Large intestine (tissue), 3 donors: ENCODE data around the gene OSBP. TPM values are rescaled to one million over a fixed set of nuclear protein-coding genes. Genes with fewer than 3 reads are reported as not detected.

Experiments used
- DNase-seq, 2 donors: peaks; one replicate each; pipeline versions ENCODE4 v3.0.0 to v3.0.0-alpha.2; 2013
- H3K27ac ChIP-seq: one replicate; pipeline ENCODE4 v1.5.1; 2013; ENCODE audit warnings: low read length
- H3K27me3 ChIP-seq: 2 replicates; pipeline ENCODE4 v1.6.1; 2013; ENCODE audit warnings: low read length; ENCODE audit not compliant: control insufficient read depth, insufficient read depth
- H3K36me3 ChIP-seq: 2 replicates; pipeline ENCODE4 v1.6.1; 2013; ENCODE audit warnings: low read length; ENCODE audit not compliant: control insufficient read depth, insufficient read depth
- H3K4me1 ChIP-seq: one replicate; pipeline ENCODE4 v1.6.1; 2013; ENCODE audit warnings: low read length; ENCODE audit not compliant: control insufficient read depth, insufficient read depth
- H3K4me3 ChIP-seq: one replicate; pipeline ENCODE4 v1.5.1; 2013; ENCODE audit warnings: low read length
- H3K9me3 ChIP-seq: one replicate; pipeline ENCODE4 v1.6.1; 2013; ENCODE audit warnings: mild to moderate bottlenecking, low read depth, low read length, moderate library complexity; ENCODE audit not compliant: control insufficient read depth
- WGBS: methylation state at CpG from one replicate; pipeline ENCODE4 v1.1.5; 2013; ENCODE audit warnings: low lambda C conversion rate; ENCODE audit not compliant: insufficient coverage; 5-methylcytosine and 5-hydroxymethylcytosine counted together
- polyA plus RNA-seq: library from polyadenylated mRNA; unstranded; fragments of 120-200 nt; gene quantifications from one replicate; pipeline ENCODE4 v1.2.1, GENCODE V29; 2013

Gene OSBP
- polyA plus RNA-seq, 1 donor = 45.0 TPM

DNA sequence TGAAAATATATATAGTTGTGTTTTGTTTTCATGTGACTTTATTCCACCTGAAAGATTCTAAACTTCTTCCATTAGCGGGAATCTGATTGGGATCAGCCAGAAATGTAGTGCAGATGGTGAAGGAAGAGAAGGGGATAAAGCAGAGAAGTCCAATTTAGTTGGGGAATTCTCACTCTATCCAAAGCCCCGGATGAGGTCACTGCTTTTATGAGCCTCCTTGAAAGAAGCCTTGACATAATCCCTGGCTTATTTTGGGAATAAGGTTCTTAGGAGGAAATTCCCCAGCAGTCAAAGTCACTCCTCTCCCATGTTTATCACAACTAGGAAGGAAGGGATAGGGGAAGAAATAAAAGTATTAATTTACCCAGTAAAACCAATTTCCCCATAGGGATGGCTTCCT is 41.1 kb downstream of the OSBP start:
- Histone ChIP-seq H3K27ac (peak overlapping the region; percentile 68), H3K36me3 (peaks cover 38% of the 10 kb centered on the region), H3K4me1 (peaks cover 3% of the 10 kb centered on the region), H3K27me3 (no peaks in the 10 kb centered on the region), H3K9me3 (no peaks in the 10 kb centered on the region), H3K4me3 (no peak overlapping the region)
- DNase-seq = no peak
- no CpG with 5 or more reads among the region's 2 CpGs for WGBS

DNA sequence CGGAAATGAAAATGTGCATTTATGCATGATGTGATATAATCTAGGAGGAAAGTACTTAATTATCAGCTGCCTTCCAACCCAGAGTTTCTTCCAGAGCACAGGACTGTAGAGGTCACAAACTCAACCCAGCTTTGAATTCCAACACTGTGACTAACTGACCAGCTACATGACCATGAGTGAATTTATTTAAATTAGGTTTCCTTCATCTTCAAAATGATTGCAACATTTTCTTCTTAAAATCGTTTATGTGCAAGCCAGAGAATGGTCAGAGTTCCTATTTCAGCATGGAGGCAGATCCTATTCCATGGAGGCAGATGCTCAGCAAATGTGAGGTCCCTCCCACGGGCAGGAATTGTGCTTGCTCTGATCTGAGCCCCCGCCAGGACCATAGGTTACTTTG is 42.4 kb downstream of the OSBP start:
- no peak for DNase-seq
- no peak overlapping the region for H3K27ac ChIP-seq
- no peak overlapping the region for H3K4me3 ChIP-seq
- 100% methylated on average over 1 of the region's 4 CpGs for WGBS
- H3K27me3 ChIP-seq = no peaks in the 10 kb centered on the region
- peaks cover 28% of the 10 kb centered on the region for H3K36me3 ChIP-seq
- H3K9me3 ChIP-seq = no peaks in the 10 kb centered on the region
- peaks cover 3% of the 10 kb centered on the region for H3K4me1 ChIP-seq

- WGBS = no CpG with 5 or more reads among the region's 5 CpGs
- H3K4me3 ChIP-seq = no peak overlapping the region
- no peak overlapping the region for H3K27ac ChIP-seq
- no peaks in the 10 kb centered on the region for H3K27me3 ChIP-seq
- peaks cover 3% of the 10 kb centered on the region for H3K4me1 ChIP-seq
- DNase-seq = no peak
- peaks cover 20% of the 10 kb centered on the region for H3K36me3 ChIP-seq
- no peaks in the 10 kb centered on the region for H3K9me3 ChIP-seq
These were observed 43.5 kb downstream of the OSBP start for GRCh38 chr11:59572091-59572490.

GRCh38 chr11:59562292-59562691 is 53.3 kb downstream of the OSBP start:
- peaks cover 2% of the 10 kb centered on the region for H3K27me3 ChIP-seq
- H3K4me1 ChIP-seq = peaks cover 14% of the 10 kb centered on the region
- WGBS = 69% methylated on average over 2 of the region's 3 CpGs
- H3K4me3 ChIP-seq = no peak overlapping the region
- H3K36me3 ChIP-seq = no peaks in the 10 kb centered on the region
- no peak for DNase-seq
- H3K9me3 ChIP-seq = no peaks in the 10 kb centered on the region
- H3K27ac ChIP-seq = no peak overlapping the region

GRCh38 chr11:59560702-59561473 is 54.7 kb downstream of the OSBP start:
- DNase-seq = peak; percentile 82 to 88
- Histone ChIP-seq H3K27ac (peak overlapping the region; percentile 76), H3K4me1 (peaks cover 14% of the 10 kb centered on the region), H3K4me3 (peak overlapping the region; percentile 92), H3K27me3 (peaks cover 2% of the 10 kb centered on the region), H3K36me3 (no peaks in the 10 kb centered on the region), H3K9me3 (no peaks in the 10 kb centered on the region)
- WGBS = no CpG with 5 or more reads among the region's 40 CpGs

DNA sequence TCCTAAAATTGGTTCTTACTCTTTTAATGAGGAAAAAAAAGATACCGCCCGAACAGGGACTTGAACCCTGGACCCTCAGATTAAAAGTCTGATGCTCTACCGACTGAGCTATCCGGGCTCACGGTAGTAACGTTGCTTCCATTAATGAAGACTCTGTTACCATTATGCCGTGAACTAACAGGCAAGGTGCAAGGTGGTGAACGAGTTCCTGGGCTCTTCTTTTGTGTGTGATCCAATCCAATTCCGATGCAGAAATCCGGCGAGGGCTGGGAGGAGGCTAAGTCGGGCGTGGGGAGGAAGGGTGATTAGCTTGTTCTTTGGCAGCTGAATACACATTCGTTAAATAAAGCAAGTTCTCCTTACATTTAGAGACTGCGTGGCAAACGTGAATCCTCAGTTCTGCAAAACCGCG is 55.3 kb downstream of the OSBP start:
- H3K27me3 ChIP-seq = peaks cover 2% of the 10 kb centered on the region
- WGBS = no CpG with 5 or more reads among the region's 18 CpGs
- no peaks in the 10 kb centered on the region for H3K9me3 ChIP-seq
- H3K27ac ChIP-seq = peak overlapping the region; percentile 76
- H3K4me1 ChIP-seq = peaks cover 14% of the 10 kb centered on the region
- no peaks in the 10 kb centered on the region for H3K36me3 ChIP-seq
- H3K4me3 ChIP-seq = peak overlapping the region; percentile 92
- peak; percentile 76 to 82 for DNase-seq

GRCh38 chr11:59559886-59560285 is 55.7 kb downstream of the OSBP start:
- DNase-seq = no peak
- no CpG with 5 or more reads among the region's 8 CpGs for WGBS
- Histone ChIP-seq H3K27ac (no peak overlapping the region), H3K4me3 (peak overlapping the region; percentile 92), H3K9me3 (no peaks in the 10 kb centered on the region), H3K4me1 (peaks cover 14% of the 10 kb centered on the region), H3K27me3 (peaks cover 2% of the 10 kb centered on the region), H3K36me3 (no peaks in the 10 kb centered on the region)

GRCh38 chr11:59558270-59558643 is 57.3 kb downstream of the OSBP start:
- Histone ChIP-seq H3K4me3 (no peak overlapping the region), H3K36me3 (no peaks in the 10 kb centered on the region), H3K4me1 (peaks cover 14% of the 10 kb centered on the region), H3K9me3 (no peaks in the 10 kb centered on the region), H3K27ac (no peak overlapping the region), H3K27me3 (peaks cover 2% of the 10 kb centered on the region)
- no peak for DNase-seq
- 60% methylated on average over 3 of the region's 7 CpGs for WGBS

GRCh38 chr11:59556917-59557348 is 58.6 kb downstream of the OSBP start:
- H3K4me3 ChIP-seq = no peak overlapping the region
- no CpG with 5 or more reads among the region's 13 CpGs for WGBS
- DNase-seq = peak in 1 of 2 donors; percentile 43

GRCh38 chr11:59556115-59556916 is 59.3 kb downstream of the OSBP start:
- peak overlapping the region; percentile 2 for H3K27ac ChIP-seq
- 10% methylated on average over 2 of the region's 30 CpGs for WGBS
- DNase-seq = peak in 1 of 2 donors; percentile 67

More at GRCh38 chr11:59556917-59557348, 58.6 kb downstream of the OSBP start:
- Histone ChIP-seq H3K4me1 (peaks cover 13% of the 10 kb centered on the region), H3K27ac (no peak overlapping the region), H3K9me3 (no peaks in the 10 kb centered on the region), H3K36me3 (no peaks in the 10 kb centered on the region), H3K27me3 (peaks cover 2% of the 10 kb centered on the region)

More at GRCh38 chr11:59556115-59556916, 59.3 kb downstream of the OSBP start:
- Histone ChIP-seq H3K4me3 (peak overlapping the region; percentile 44), H3K9me3 (no peaks in the 10 kb centered on the region), H3K36me3 (no peaks in the 10 kb centered on the region), H3K27me3 (peaks cover 2% of the 10 kb centered on the region), H3K4me1 (peaks cover 8% of the 10 kb centered on the region)
